GM12892 (cell line): ENCODE data around the gene SSX2B.
"Not testable (repeated sequence)": the region's sequence is repeated elsewhere in the genome, so short reads cannot be mapped to it uniquely, and the experiment has no call there.

ENCODE experiments used
- POLR2A ChIP-seq: IDR thresholded peaks from 2 replicates; pipeline ENCODE4 v1.6.1; 2011; ENCODE audit warnings: low read depth, low read length, control low read depth
- POLR2AphosphoS5 ChIP-seq: IDR thresholded peaks from 2 replicates; pipeline ENCODE4 v1.6.1; 2011; ENCODE audit warnings: low read depth, low read length, control low read depth
- TAF1 ChIP-seq: IDR thresholded peaks from 2 replicates; pipeline ENCODE4 v1.6.1; 2011; ENCODE audit warnings: low read depth, mild to moderate bottlenecking, control low read depth, low read length, borderline replicate concordance

DNA sequence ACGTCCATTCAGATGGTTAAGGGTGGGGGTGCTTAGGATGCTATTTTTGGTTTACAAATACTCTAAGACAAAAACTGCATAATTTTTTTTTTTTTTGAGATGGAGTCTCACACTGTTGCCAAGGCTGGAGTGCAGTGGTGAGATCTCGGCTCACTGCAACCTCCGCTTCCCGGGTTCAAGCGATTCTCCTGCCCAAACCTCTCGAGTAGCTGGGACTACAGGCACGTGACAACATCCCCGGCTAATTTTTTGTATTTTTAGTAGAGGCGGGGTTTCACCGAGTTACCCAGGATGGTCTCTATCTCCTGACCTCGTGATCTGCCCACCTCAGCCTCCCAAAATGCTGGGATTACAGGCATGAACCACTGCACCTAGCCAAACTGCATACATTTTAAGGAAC is 22.5 kb downstream of the SSX2B start:
- not testable (repeated sequence) for TF ChIP-seq POLR2A, POLR2AphosphoS5, TAF1
